Common myeloid progenitor, CD34-positive (primary cell): ENCODE results near the gene TRMU.

Experiments
- CTCF ChIA-PET: fragments of 350-600 bp; sonication (Branson Sonifier 250); formaldehyde crosslinking; loops from one replicate; lab custom pipeline; 2021; ENCODE audit warnings: antibody characterized with exemption; lab: Charles Lee
- POLR2A ChIA-PET: fragments of 350-600 bp; sonication (Branson Sonifier 250); formaldehyde crosslinking; loops from one replicate; lab custom pipeline; 2021; ENCODE audit warnings: antibody characterized with exemption; lab: Charles Lee
- DNase-seq, 3 donors: peaks; one replicate each; pipeline versions ENCODE4 v3.0.0 to v3.0.0-alpha.2; 2013
- H3K27ac ChIP-seq, 2 experiments: 1 replicate in 1 of 2; 2 replicates in 1 of 2; pipeline ENCODE4 v1.7.0; 2013; ENCODE audit warnings: inconsistent platforms in 2 of 2, low read length in 2 of 2, mild to moderate bottlenecking in 2 of 2, low read depth in 1 of 2, moderate library complexity in 1 of 2; ENCODE audit not compliant: severe bottlenecking in 2 of 2, insufficient read depth in 1 of 2, poor library complexity in 1 of 2
- H3K27me3 ChIP-seq, 5 experiments: replicated peaks in 2 of 5; 1 replicate in 3 of 5; 2 replicates in 2 of 5; pipeline versions ENCODE4 v1.6.1 to v1.7.0; 2013; ENCODE audit warnings: low read length in 4 of 5, mild to moderate bottlenecking in 2 of 5, moderate library complexity in 2 of 5, inconsistent platforms in 1 of 5; ENCODE audit not compliant: insufficient read depth in 5 of 5, control insufficient read depth in 4 of 5
- H3K36me3 ChIP-seq, 4 experiments: 1 replicate in 2 of 4; 2 replicates in 2 of 4; pipeline versions ENCODE4 v1.6.1 to v1.7.0; 2013; ENCODE audit warnings: low read length in 3 of 4, control low read depth in 1 of 4, mild to moderate bottlenecking in 1 of 4; ENCODE audit not compliant: control insufficient read depth in 4 of 4, insufficient read depth in 4 of 4
- H3K4me1 ChIP-seq, 4 experiments: 1 replicate in 3 of 4; 2 replicates in 1 of 4; pipeline versions ENCODE4 v1.6.1 to v1.7.1; 2013; ENCODE audit warnings: low read length in 3 of 4, mild to moderate bottlenecking in 3 of 4, control low read depth in 1 of 4, inconsistent platforms in 1 of 4, moderate library complexity in 1 of 4; ENCODE audit not compliant: control insufficient read depth in 4 of 4, insufficient read depth in 4 of 4; ENCODE audit errors: control extremely low read depth in 1 of 4
- H3K4me3 ChIP-seq, 7 experiments: 1 replicate in 4 of 7; 2 replicates in 3 of 7; pipeline versions ENCODE4 v1.5.1 to v1.7.0; 2013; ENCODE audit warnings: mild to moderate bottlenecking in 7 of 7, low read length in 6 of 7, moderate library complexity in 6 of 7, inconsistent platforms in 2 of 7, low read depth in 2 of 7, control low read depth in 1 of 7; ENCODE audit not compliant: insufficient read depth in 4 of 7, control insufficient read depth in 1 of 7; ENCODE audit errors: extremely low read depth in 1 of 7
- H3K9me3 ChIP-seq, 5 experiments: 1 replicate in 4 of 5; 2 replicates in 1 of 5; pipeline versions ENCODE4 v1.6.1 to v1.7.1; 2013; ENCODE audit warnings: low read length in 4 of 5, mild to moderate bottlenecking in 2 of 5, inconsistent platforms in 1 of 5, low read depth in 1 of 5, moderate library complexity in 1 of 5; ENCODE audit not compliant: control insufficient read depth in 4 of 5, insufficient read depth in 2 of 5; ENCODE audit errors: control extremely low read depth in 1 of 5
- WGBS: methylation state at CpG from one replicate; pipeline ENCODE4 v1.1.5; 2013; ENCODE audit not compliant: insufficient coverage; 5-methylcytosine and 5-hydroxymethylcytosine counted together

The TRMU gene

DNA sequence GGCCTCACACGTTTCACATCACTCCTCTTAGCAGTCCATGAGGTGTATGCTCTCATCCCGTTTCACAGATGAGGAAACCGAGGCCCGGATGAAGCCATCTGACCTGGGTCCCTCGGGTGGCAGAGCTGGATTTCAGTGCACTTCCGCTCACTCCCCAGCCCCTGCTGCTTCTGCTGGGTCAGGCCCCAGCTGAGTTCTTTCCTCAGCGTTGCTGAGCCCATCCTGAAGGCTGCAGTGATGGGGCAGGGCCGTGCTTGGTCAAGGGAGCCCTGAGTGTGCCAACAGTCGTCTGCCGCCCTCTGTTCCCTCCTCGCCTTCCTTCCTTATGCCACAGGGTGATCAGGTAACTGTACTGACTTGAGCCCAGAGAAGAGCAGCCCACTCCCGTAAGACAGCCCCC, 12.1 kb downstream of the TRMU start:
- Histone ChIP-seq H3K27ac (no peak overlapping the region), H3K27me3 (no peaks in the 10 kb centered on the region), H3K4me3 (no peak overlapping the region), H3K36me3 (peaks cover 26 to 96% (median 70%) of the 10 kb centered on the region in 4 experiments), H3K9me3 (no peaks in the 10 kb centered on the region), H3K4me1 (no peaks in the 10 kb centered on the region)
- 97% methylated on average over 9 of the region's 12 CpGs for WGBS
- ChIA-PET POLR2A (no interaction called here), CTCF (interaction anchor here (1.7 kb wide), 1 partner anchor 20 kb away, joined by 4 read pairs; no protein-coding TSS in a partner anchor)
- DNase-seq, result no peak

DNA sequence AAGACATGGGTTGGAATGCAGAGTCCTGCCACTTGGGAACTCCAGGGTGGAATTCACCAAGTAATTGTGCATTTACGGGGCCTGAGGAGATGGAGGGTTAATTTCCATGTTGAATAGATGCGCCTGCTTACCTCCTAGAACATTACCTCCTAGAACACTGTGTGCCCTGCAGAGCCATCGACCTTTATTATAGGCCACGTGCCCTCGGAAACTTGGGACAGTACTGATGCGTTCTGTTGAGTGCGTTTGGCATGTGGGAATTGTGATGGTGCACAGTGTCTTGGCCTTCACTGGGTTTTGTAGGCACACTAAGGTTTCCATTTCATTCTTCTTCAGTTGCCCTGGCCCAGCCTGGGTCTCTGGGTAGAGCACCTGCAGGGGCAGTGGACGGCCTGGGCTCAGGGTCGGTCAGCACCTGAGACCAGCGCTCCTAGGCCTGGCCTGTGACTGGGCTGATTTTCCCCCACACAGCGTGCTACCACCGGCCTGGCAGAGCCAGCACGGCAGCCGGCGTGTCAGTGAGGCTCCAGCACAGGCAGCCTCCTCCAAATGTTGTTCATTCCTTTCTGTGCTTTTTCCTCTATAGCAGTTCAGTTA, 12.7 kb downstream of the TRMU start:
- whole genome bisulfite sequencing, result 98% methylated on average over 12 of the region's 15 CpGs
- CTCF ChIA-PET, result no interaction called here

DNA sequence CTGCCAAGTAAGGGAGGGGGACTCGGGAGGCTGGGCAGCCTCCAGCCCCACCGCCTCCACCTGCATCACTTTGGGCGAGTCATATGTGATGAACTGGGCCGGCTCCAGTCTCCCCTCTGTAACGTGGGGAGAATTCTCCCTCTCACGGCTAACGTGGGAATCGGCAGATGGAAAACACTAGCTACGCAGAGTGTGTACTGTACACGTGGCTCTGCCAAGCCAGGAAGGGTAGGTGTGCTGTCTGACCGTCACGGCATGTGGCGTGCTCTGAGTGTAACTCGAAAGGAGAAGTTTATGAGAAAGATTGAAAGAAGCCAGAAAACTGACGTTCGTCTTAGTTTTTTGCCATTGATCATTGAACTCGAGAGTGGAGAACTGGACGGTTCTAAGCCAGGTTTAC, 13.7 kb downstream of the TRMU start:
- no peaks in the 10 kb centered on the region for H3K27me3 ChIP-seq
- no peak overlapping the region for H3K4me3 ChIP-seq
- POLR2A ChIA-PET, result interaction anchor here (0.6 to 0.7 kb wide), 2 partner anchors 21 to 894 kb away, joined by 3 read pairs; no protein-coding TSS in a partner anchor
- no peaks in the 10 kb centered on the region for H3K9me3 ChIP-seq
- peaks cover 24 to 97% (median 67%) of the 10 kb centered on the region in 4 experiments for H3K36me3 ChIP-seq
- H3K4me1 ChIP-seq, result no peaks in the 10 kb centered on the region
- WGBS, result 98% methylated on average over 18 of the region's 18 CpGs
- CTCF ChIA-PET, result interaction anchor here (0.9 kb wide), 1 partner anchor 18 kb away, joined by 4 read pairs; no protein-coding TSS in a partner anchor
- no peak for DNase-seq
- no peak overlapping the region for H3K27ac ChIP-seq

More for the DNA sequence above, 12.7 kb downstream of the TRMU start:
- DNase-seq, result no peak
- POLR2A ChIA-PET, result no interaction called here
- no peaks in the 10 kb centered on the region for H3K27me3 ChIP-seq
- H3K9me3 ChIP-seq, result no peaks in the 10 kb centered on the region
- H3K36me3 ChIP-seq, result peaks cover 24 to 96% (median 68%) of the 10 kb centered on the region in 4 experiments
- no peak overlapping the region for H3K27ac ChIP-seq
- H3K4me3 ChIP-seq, result no peak overlapping the region
- H3K4me1 ChIP-seq, result no peaks in the 10 kb centered on the region

DNA sequence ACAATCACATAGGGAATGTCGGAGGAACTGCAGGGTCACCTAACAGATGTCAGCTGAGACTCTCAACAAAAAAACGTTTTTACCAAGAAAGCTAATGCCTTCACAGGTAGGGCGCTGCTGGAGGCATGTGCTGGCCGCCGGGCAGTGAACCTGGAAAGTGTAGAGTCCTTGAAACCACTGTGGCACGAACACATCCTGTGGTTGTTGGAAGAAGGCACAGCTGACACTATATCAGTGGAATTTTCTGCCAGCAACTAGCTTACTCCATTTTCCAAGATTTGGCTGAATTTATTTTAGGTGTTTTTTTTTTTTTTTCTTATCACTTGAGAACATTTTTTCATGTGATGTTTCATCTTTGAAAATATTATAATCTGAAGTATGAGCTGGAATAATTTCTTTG, 14.2 kb downstream of the TRMU start:
- 98% methylated on average over 5 of the region's 6 CpGs for WGBS
- H3K36me3 ChIP-seq, result peaks cover 19 to 97% (median 67%) of the 10 kb centered on the region in 4 experiments
- POLR2A ChIA-PET, result interaction anchor here (0.6 to 0.7 kb wide), 2 partner anchors 21 to 894 kb away, joined by 3 read pairs; no protein-coding TSS in a partner anchor
- no peaks in the 10 kb centered on the region for H3K4me1 ChIP-seq
- H3K9me3 ChIP-seq, result no peaks in the 10 kb centered on the region
- CTCF ChIA-PET, result interaction anchor here (0.9 kb wide), 1 partner anchor 18 kb away, joined by 4 read pairs; no protein-coding TSS in a partner anchor
- no peaks in the 10 kb centered on the region for H3K27me3 ChIP-seq
- H3K4me3 ChIP-seq, result no peak overlapping the region
- H3K27ac ChIP-seq, result no peak overlapping the region
- DNase-seq, result no peak

DNA sequence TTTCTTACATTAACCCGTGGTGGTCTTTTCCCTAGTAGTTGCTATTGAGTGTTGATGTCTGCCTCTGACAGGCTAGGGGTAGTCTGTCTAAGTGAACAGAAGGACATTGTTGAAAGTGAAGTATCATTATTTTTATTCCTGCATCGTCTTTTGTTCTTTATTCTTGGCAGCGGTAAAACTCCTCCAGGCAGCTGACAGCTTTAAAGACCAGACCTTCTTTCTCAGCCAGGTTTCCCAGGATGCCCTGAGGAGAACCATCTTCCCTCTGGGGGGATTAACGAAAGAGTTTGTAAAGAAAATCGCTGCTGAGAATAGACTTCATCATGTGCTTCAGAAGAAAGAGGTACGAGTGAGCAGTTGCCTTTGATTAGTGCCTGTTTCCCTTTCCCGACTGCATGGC, 14.6 kb downstream of the TRMU start:
- no peaks in the 10 kb centered on the region for H3K9me3 ChIP-seq
- H3K27me3 ChIP-seq, result no peaks in the 10 kb centered on the region
- POLR2A ChIA-PET, result interaction anchor here (0.6 to 0.7 kb wide), 2 partner anchors 20 to 893 kb away, joined by 3 read pairs; no protein-coding TSS in a partner anchor
- WGBS, result 98% methylated on average over 6 of the region's 7 CpGs
- CTCF ChIA-PET, result interaction anchor here (0.9 kb wide), 1 partner anchor 18 kb away, joined by 4 read pairs; no protein-coding TSS in a partner anchor
- no peak for DNase-seq
- H3K27ac ChIP-seq, result no peak overlapping the region
- no peak overlapping the region for H3K4me3 ChIP-seq
- H3K4me1 ChIP-seq, result no peaks in the 10 kb centered on the region
- H3K36me3 ChIP-seq, result peaks cover 19 to 98% (median 68%) of the 10 kb centered on the region in 4 experiments

DNA sequence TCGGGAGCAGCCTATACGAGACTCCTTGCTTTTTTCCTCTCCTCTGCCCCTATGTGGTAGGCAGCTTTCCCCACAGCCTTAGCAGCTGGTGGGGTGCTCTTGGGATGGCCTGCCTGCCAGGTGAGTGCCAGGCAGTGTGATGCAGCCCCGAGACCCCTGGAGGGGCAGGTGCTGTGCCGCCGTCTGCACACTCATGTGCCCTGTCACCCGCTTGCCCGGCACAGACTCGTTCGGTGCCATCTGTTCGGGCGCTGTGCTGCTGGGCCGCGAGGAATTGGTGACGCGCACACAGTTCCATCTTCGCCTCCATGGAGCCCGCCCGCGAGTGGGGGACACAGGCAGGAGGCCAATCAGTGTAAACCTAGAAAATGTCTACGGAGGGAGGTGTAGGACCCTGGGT, 15.1 kb downstream of the TRMU start:
- ChIA-PET POLR2A (no interaction called here), CTCF (no interaction called here)
- WGBS, result 98% methylated on average over 20 of the region's 20 CpGs
- no peaks in the 10 kb centered on the region for H3K9me3 ChIP-seq
- no peak overlapping the region for H3K27ac ChIP-seq
- no peaks in the 10 kb centered on the region for H3K4me1 ChIP-seq
- H3K36me3 ChIP-seq, result peaks cover 19 to 96% (median 66%) of the 10 kb centered on the region in 4 experiments
- no peaks in the 10 kb centered on the region for H3K27me3 ChIP-seq
- no peak overlapping the region for H3K4me3 ChIP-seq
- no peak for DNase-seq

DNA sequence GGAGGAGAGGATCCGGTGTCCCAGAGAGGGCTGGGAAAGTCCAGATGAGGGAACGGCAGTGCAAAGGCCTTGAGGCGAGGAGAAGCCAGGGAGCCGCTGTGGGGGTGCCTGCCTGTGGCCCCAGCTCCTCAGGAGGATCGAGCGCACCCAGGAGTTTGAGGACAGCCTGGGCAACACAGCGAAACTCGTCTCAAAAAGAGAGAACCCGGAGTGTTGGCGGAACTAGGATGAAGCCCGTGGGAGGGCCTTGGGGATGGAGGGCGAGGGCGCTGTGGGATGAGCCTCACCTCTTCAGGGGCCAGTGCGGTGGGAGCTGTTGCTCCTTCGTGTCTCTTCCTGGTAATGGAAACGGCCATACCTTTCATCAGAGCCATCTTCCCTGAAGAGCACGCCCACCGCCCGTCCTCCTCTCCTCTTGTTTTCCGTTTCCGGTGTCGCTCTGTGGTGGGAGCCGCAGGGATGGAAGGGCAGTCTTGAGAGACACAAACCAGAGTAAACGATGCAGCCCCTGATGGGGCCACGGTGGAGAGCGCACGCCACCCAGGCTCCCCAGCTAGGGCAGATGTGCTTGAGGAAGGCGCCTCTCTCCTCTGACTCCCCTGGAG, 15.7 kb downstream of the TRMU start:
- DNase-seq, result no peak
- Histone ChIP-seq H3K9me3 (no peaks in the 10 kb centered on the region), H3K27ac (no peak overlapping the region), H3K27me3 (no peaks in the 10 kb centered on the region), H3K36me3 (peaks cover 19 to 96% (median 65%) of the 10 kb centered on the region in 4 experiments), H3K4me3 (no peak overlapping the region), H3K4me1 (no peaks in the 10 kb centered on the region)
- WGBS, result 96% methylated on average over 25 of the region's 28 CpGs
- POLR2A ChIA-PET, result no interaction called here
- CTCF ChIA-PET, result interaction anchor here (1.0 kb wide), 1 partner anchor 192 kb away, joined by 3 read pairs; no protein-coding TSS in a partner anchor
